Activated naive CD8-positive, alpha-beta T cell treated with anti-CD3 and anti-CD28 coated beads, Interleukin-2, amount 50 U/mL, for 24 hours (primary cell): ENCODE data around the gene DYNC2H1.

ENCODE experiments used
- ATAC-seq: fragments of 150-1000 bp; cut with Tn5 transposase; one replicate; pipeline ENCODE4 v1.10.0; 2021
- DNase-seq: peaks from one replicate; pipeline ENCODE4 v3.0.0; 2021
- H3K27ac Mint-ChIP-seq: one replicate; pipeline ENCODE4 v1.8.0; 2021; ENCODE audit warnings: mild to moderate bottlenecking, mixed read lengths
- H3K27me3 Mint-ChIP-seq: one replicate; pipeline ENCODE4 v1.8.0; 2021; ENCODE audit warnings: mixed read lengths
- H3K36me3 Mint-ChIP-seq: one replicate; pipeline ENCODE4 v1.8.0; 2021; ENCODE audit warnings: low read depth, mixed read lengths
- H3K4me1 Mint-ChIP-seq: one replicate; pipeline ENCODE4 v1.8.0; 2021; ENCODE audit warnings: mixed read lengths
- H3K4me3 Mint-ChIP-seq: one replicate; pipeline ENCODE4 v1.8.0; 2021; ENCODE audit warnings: mild to moderate bottlenecking, moderate library complexity, mixed read lengths
- H3K9me3 Mint-ChIP-seq: one replicate; pipeline ENCODE4 v1.8.0; 2021; ENCODE audit warnings: mixed read lengths

The DYNC2H1 gene

GRCh38 chr11:103465555-103466140 is 356.4 kb downstream of the DYNC2H1 start:
- Mint-ChIP-seq H3K9me3 (no peaks in the 10 kb centered on the region), H3K4me1 (no peaks in the 10 kb centered on the region), H3K27ac (no peak overlapping the region), H3K4me3 (no peak overlapping the region), H3K36me3 (no peaks in the 10 kb centered on the region), H3K27me3 (no peaks in the 10 kb centered on the region)
- ATAC-seq (no peak), DNase-seq (no peak)

DNA sequence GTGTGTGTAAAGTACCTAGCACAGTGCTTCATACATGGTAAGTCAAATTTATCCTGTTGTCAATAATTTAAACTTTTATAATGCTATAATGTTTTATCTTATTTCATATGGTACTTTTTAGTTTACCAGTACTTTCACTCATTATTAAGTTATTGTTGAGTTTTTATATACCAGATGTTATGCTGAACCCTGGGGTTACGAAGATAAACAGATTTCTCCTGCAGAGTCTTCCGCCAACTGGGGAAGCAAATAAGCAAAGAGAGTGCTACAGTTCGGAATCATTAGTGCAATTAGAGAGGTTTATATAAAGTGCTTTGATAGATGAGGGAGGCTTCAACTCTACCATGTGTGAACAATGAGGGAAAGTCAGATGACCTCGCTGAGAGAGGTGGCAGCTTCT is 362.3 kb downstream of the DYNC2H1 start:
- no peak overlapping the region for H3K4me3 Mint-ChIP-seq
- ATAC-seq = no peak
- H3K4me1 Mint-ChIP-seq = no peaks in the 10 kb centered on the region
- no peaks in the 10 kb centered on the region for H3K9me3 Mint-ChIP-seq
- H3K36me3 Mint-ChIP-seq = no peaks in the 10 kb centered on the region
- DNase-seq = no peak
- no peak overlapping the region for H3K27ac Mint-ChIP-seq
- H3K27me3 Mint-ChIP-seq = no peaks in the 10 kb centered on the region

DNA sequence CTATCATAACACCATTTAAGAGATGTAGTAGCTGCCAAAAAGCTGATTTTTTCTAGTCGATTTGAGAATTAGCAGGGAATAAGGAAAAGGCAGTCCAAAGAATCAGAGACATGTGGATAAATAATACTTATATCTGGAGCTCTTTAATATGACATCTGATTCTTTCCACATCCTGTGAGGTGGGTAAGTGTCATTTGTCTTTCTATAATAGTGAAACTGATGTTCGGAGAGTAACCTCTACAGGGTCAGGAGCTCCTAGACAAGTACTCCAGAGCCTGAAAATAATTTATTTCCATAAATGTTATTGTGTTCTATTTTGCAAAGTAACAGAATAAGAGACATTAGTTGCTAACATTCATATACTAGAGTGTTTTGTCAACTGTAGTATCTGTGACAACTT is 367.6 kb downstream of the DYNC2H1 start:
- Mint-ChIP-seq H3K27me3 (no peaks in the 10 kb centered on the region), H3K27ac (no peak overlapping the region), H3K4me1 (no peaks in the 10 kb centered on the region), H3K9me3 (no peaks in the 10 kb centered on the region), H3K4me3 (no peak overlapping the region), H3K36me3 (no peaks in the 10 kb centered on the region)
- no peak for DNase-seq
- ATAC-seq = no peak

GRCh38 chr11:103480421-103480820 is 371.2 kb downstream of the DYNC2H1 start:
- Mint-ChIP-seq H3K9me3 (no peaks in the 10 kb centered on the region), H3K4me1 (no peaks in the 10 kb centered on the region), H3K27ac (no peak overlapping the region), H3K36me3 (no peaks in the 10 kb centered on the region), H3K27me3 (no peaks in the 10 kb centered on the region), H3K4me3 (no peak overlapping the region)
- ATAC-seq (no peak), DNase-seq (no peak)

DNA sequence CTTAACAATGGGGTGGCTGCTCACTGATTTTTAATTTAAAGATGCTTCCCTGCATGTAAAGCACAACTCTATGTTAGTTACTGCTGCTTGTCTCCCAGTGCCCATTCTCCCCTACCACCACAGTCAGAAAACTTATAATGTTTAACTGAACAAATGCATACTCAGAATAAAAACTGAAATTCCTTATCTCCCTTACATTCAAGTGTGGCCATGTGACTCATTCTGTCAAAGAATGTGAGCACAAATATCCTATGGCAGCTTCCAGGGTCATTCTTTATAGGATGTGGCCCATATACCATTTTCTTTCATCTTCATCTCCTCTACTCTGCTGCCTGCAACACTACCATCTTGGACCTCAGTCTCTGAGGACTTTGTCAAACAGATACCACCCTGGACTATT is 374.8 kb downstream of the DYNC2H1 start:
- ATAC-seq (no peak), DNase-seq (no peak)
- peaks cover 2% of the 10 kb centered on the region for H3K27me3 Mint-ChIP-seq
- H3K4me3 Mint-ChIP-seq = no peak overlapping the region
- peaks cover 9% of the 10 kb centered on the region for H3K4me1 Mint-ChIP-seq
- H3K27ac Mint-ChIP-seq = no peak overlapping the region
- no peaks in the 10 kb centered on the region for H3K36me3 Mint-ChIP-seq
- H3K9me3 Mint-ChIP-seq = no peaks in the 10 kb centered on the region

DNA sequence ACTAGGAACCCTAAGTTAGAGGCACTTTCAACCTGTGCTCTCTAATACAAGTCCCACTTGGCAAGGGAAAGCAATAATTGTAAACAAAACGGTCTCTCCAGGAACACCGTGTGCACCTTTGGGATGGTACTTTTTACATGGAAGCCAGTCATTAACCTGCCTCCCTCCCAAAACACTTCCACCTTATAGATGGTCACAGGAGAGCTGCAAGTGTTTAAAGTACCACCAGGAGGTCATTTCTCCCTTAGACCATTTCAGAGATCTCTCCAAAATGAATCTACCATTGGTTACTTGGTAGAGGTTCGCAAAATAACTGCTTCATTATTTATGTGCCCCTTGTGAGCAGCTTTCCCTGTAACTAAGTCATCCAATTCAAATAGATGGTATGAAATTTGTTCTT is 375.3 kb downstream of the DYNC2H1 start:
- Mint-ChIP-seq H3K4me3 (no peak overlapping the region), H3K36me3 (no peaks in the 10 kb centered on the region), H3K27ac (no peak overlapping the region), H3K27me3 (peaks cover 2% of the 10 kb centered on the region), H3K4me1 (peaks cover 9% of the 10 kb centered on the region), H3K9me3 (no peaks in the 10 kb centered on the region)
- no peak for ATAC-seq
- DNase-seq = no peak

DNA sequence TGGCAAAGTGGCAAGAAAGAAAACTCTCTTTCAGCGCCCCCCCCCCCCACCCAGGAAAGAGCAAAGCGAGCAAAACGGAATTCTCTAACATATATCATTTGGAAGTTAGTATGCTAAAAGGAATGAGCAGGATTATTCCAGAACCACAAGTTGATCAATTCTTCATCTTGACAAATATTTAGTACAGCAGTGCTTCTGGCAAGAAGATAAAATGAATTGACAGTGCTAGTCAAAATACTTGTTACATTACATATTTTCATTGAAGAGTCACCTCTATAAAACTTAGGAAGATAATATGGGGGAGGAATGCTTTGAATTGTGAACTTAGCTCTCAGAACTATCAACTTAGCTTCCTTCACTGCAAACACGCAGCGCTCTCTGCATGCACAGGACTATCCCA is 377.4 kb downstream of the DYNC2H1 start:
- Mint-ChIP-seq H3K4me3 (no peak overlapping the region), H3K9me3 (no peaks in the 10 kb centered on the region), H3K4me1 (peaks cover 9% of the 10 kb centered on the region), H3K27ac (no peak overlapping the region), H3K36me3 (no peaks in the 10 kb centered on the region), H3K27me3 (peaks cover 4% of the 10 kb centered on the region)
- ATAC-seq = no peak
- DNase-seq = no peak

DNA sequence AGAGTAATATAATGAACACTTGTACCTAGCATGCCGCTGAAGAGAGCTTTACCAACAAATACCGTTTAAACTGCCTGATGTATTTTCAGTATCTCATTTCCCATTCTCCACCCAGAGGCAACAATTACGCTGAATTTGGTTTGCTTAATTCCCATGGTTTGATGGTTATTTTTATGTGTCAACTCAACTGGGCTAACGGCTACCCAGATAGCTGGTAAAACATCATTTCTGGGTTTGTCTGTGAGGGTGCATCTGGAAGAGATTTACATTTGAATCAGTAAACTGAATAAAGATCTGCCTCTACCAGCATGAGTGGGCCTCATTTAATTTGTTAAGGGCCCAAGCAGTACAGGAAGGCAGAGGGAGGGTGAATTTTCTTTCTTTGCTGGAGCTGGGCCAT is 377.9 kb downstream of the DYNC2H1 start:
- Mint-ChIP-seq H3K27ac (no peak overlapping the region), H3K36me3 (no peaks in the 10 kb centered on the region)
- DNase-seq = no peak

GRCh38 chr11:103488031-103488461 is 378.8 kb downstream of the DYNC2H1 start:
- no peak overlapping the region for H3K4me3 Mint-ChIP-seq
- H3K27ac Mint-ChIP-seq = peak overlapping the region; percentile 63

More for the DNA sequence above, 377.9 kb downstream of the DYNC2H1 start:
- no peaks in the 10 kb centered on the region for H3K9me3 Mint-ChIP-seq
- H3K4me3 Mint-ChIP-seq = no peak overlapping the region
- peaks cover 4% of the 10 kb centered on the region for H3K27me3 Mint-ChIP-seq
- peaks cover 9% of the 10 kb centered on the region for H3K4me1 Mint-ChIP-seq
- ATAC-seq = no peak

GRCh38 chr11:103488579-103488978 is 379.4 kb downstream of the DYNC2H1 start:
- Mint-ChIP-seq H3K9me3 (no peaks in the 10 kb centered on the region), H3K27ac (peak overlapping the region; percentile 63), H3K4me1 (peaks cover 9% of the 10 kb centered on the region), H3K36me3 (no peaks in the 10 kb centered on the region), H3K27me3 (peaks cover 4% of the 10 kb centered on the region), H3K4me3 (no peak overlapping the region)
- DNase-seq = no peak
- no peak for ATAC-seq

More at GRCh38 chr11:103488031-103488461, 378.8 kb downstream of the DYNC2H1 start:
- Mint-ChIP-seq H3K27me3 (peaks cover 4% of the 10 kb centered on the region), H3K9me3 (no peaks in the 10 kb centered on the region), H3K4me1 (peaks cover 9% of the 10 kb centered on the region), H3K36me3 (no peaks in the 10 kb centered on the region)
- DNase-seq (no peak), ATAC-seq (peak; percentile 87)

GRCh38 chr11:103491777-103492176 is 382.6 kb downstream of the DYNC2H1 start:
- no peak overlapping the region for H3K4me3 Mint-ChIP-seq
- no peak for DNase-seq
- ATAC-seq = no peak
- no peaks in the 10 kb centered on the region for H3K36me3 Mint-ChIP-seq
- peaks cover 4% of the 10 kb centered on the region for H3K27me3 Mint-ChIP-seq
- H3K9me3 Mint-ChIP-seq = no peaks in the 10 kb centered on the region
- H3K4me1 Mint-ChIP-seq = peaks cover 9% of the 10 kb centered on the region
- no peak overlapping the region for H3K27ac Mint-ChIP-seq

GRCh38 chr11:103494491-103494890 is 385.3 kb downstream of the DYNC2H1 start:
- H3K36me3 Mint-ChIP-seq = no peaks in the 10 kb centered on the region
- H3K4me3 Mint-ChIP-seq = no peak overlapping the region
- peaks cover 4% of the 10 kb centered on the region for H3K27me3 Mint-ChIP-seq
- ATAC-seq = no peak
- no peak for DNase-seq
- H3K4me1 Mint-ChIP-seq = no peaks in the 10 kb centered on the region
- H3K9me3 Mint-ChIP-seq = no peaks in the 10 kb centered on the region
- H3K27ac Mint-ChIP-seq = no peak overlapping the region

GRCh38 chr11:103497268-103497667 is 388.0 kb downstream of the DYNC2H1 start:
- H3K4me3 Mint-ChIP-seq = no peak overlapping the region
- no peak for ATAC-seq
- H3K27ac Mint-ChIP-seq = no peak overlapping the region
- DNase-seq = no peak
- H3K9me3 Mint-ChIP-seq = peaks cover 3% of the 10 kb centered on the region
- H3K4me1 Mint-ChIP-seq = no peaks in the 10 kb centered on the region
- H3K36me3 Mint-ChIP-seq = no peaks in the 10 kb centered on the region
- H3K27me3 Mint-ChIP-seq = peaks cover 2% of the 10 kb centered on the region

DNA sequence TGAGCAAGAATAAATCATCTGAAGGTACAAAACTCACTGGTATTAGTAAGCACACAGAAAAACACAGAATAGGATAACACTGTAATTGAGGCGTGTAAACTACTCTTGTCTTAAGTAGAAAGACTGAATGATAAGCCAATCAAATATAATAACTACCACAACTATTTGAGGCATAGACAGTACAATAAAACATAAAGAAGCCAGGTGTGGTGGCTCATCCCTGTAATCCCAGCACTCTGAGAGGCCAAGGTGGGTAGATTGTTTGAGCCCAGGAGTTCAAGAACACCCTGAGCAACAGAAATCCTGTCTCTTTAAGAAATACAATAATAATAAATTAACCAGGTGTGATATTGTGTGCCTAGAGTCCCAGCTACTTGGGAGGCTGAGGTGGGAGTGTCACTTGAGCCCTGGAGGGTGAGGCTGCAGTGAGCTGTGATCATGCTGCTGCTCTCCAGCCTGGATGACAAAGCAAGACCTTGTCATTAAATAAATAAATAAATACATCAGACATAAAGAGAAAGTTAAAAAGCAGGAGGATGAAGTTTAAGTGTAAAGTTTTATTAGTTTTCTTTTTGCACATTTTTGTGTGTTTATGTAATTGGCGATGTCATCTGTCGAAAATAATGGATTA is 390.6 kb downstream of the DYNC2H1 start:
- Mint-ChIP-seq H3K27me3 (no peaks in the 10 kb centered on the region), H3K36me3 (no peaks in the 10 kb centered on the region), H3K4me3 (no peak overlapping the region), H3K27ac (no peak overlapping the region), H3K9me3 (peaks cover 3% of the 10 kb centered on the region), H3K4me1 (no peaks in the 10 kb centered on the region)
- no peak for ATAC-seq
- DNase-seq = no peak

- DNase-seq = no peak
- ATAC-seq = no peak
- Mint-ChIP-seq H3K36me3 (no peaks in the 10 kb centered on the region), H3K27me3 (peaks cover 2% of the 10 kb centered on the region), H3K4me1 (no peaks in the 10 kb centered on the region), H3K27ac (no peak overlapping the region), H3K4me3 (no peak overlapping the region), H3K9me3 (no peaks in the 10 kb centered on the region)
These were observed 406.1 kb downstream of the DYNC2H1 start for GRCh38 chr11:103515283-103515682.
